Inferior parietal cortex (tissue), 1 donor: ENCODE results near the gene GRIN3B.

Experiments used
- DNase-seq: peaks from one replicate; pipeline ENCODE4 v3.0.0-alpha.2; 2016; ENCODE audit errors: extremely low spot score

Gene GRIN3B

DNA sequence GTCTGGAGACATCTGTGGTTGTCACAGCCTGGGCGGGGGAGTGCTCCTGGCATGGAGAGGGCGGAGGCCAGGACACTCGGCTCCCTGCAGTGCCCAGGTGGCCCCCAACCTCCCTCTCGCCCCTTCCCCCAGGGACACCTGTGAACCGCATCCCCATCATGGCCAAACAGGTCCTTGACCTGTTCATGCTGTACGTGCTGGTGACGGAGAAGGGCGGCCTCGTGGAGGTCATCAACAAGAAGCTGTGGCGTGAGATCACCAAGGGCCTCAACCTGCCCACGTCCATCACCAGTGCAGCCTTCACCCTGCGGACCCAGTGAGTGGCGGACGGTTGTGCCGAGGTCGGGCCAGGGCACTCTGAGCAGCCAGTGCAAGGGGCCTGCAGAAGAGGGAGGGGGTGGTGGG, 36.1 kb upstream of the GRIN3B start:
- no peak for DNase-seq

DNA sequence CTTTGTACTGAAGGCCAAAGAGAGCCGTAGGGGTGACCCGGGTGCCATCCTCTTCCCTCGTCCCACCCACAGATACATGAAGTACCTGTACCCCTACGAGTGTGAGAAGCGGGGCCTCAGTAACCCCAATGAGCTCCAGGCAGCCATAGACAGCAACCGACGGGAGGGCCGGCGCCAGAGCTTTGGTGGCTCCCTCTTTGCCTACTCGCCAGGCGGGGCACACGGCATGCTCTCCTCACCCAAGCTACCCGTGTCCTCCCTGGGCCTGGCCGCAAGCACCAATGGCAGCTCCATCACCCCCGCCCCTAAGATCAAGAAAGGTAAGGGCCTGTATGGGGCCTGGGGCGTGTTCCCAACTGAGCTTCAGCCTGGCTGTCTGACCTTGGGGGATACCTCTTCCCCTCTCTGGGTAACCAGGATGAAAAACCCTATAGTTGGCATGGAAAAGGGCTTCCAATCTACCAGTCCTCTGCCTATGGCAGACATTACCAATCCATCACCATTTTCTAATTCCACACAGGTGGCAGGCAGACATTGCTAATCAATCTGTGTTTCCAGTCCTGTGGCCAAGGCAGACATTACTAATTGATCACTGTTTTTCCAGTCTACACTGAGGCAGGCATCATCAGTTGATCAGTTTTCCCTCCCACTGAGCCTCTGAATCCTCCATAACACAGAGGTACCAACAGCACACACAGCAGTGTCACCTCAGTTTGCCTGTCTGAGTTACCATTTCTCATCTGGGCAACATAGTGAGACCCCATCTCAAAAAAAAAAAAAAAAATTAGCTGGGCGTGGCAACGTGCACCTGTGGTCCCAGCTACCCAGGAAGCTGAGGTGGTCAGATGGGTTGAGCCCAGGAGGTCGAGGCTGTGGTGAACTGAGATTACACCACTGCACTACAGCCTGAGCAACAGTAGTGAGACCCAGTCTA, 35.2 kb upstream of the GRIN3B start:
- no peak for DNase-seq

DNA sequence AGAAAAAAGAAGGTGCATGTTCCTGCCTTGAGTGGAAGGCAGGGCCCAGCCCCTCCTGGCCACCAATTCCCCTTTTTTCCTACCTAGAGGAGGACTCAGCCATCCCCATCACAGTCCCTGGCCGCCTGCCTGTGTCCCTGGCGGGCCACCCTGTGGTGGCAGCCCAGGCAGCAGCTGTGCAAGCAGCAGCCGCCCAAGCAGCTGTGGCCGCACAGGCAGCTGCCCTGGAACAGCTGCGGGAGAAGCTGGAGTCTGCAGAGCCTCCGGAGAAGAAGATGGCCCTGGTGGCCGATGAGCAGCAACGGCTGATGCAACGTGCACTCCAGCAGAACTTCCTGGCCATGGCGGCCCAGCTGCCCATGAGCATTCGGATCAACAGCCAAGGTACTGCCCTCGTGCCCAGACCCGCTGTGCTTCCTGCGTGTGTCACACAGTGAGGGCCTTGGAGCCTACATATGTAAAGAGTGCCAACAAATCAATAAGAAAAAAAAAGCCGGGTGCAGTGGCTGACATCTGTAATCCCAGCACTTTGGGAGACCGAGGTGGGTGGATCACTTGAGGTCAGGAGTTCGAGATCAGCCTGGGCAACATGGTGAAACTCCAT, 33.6 kb upstream of the GRIN3B start:
- no peak for DNase-seq

DNA sequence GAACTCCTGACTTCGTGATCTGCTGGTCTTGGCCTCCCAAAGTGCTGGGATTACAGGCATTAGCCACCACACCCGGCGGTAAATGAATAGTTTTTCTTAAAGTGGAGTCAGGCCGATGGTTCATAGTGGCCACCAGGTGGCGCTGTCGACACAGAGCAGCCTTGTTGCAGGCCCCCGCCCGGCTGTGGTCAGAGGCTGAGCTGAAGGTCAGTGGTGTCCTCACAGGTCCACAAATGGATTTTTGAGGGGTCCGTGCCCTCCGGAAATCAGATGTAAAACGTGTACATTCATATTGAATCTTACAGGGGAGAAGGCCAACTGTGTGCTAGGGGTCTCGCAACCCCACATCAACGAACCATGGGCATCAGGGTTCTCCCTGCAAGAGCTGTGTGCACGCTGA, 29.5 kb upstream of the GRIN3B start:
- DNase-seq: no peak

DNA sequence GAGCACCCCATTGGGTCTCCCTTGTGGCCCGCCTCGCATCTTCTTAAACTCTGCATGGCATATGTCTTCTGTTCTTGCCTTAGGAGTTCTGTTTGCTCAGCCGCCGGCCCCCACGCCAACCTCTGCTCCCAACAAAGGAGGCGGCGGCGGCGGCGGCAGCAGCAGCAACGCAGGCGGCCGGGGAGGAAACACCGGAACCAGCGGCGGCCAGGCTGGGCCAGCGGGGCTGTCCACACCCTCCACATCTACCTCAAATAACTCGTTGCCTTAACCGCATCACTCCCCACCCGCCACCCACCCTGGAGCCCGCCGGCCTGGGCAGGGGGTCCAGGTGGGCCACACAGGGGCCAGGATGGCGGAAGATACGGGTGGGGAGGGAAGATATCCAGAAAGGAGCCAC, 28.4 kb upstream of the GRIN3B start:
- DNase-seq: no peak

DNA sequence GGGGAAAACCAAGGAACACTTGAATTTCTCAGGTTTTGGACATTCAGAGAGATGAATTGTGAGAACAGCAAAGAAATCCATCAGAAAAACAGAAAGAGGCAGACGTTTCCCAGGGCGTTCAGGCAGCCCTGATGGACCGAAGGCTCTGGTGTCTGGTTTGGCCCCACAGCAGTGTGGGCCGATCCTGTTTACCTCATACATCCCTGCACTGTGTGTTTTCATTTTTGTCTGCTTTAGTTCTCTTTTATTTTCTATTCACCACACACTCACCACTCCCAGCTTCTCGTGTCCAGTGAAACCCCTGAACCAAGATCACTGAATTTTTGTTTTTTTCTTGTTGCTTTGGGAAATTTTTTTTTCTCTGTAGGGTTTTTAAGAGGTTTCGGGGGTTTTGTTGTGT, 27.9 kb upstream of the GRIN3B start:
- no peak for DNase-seq

DNA sequence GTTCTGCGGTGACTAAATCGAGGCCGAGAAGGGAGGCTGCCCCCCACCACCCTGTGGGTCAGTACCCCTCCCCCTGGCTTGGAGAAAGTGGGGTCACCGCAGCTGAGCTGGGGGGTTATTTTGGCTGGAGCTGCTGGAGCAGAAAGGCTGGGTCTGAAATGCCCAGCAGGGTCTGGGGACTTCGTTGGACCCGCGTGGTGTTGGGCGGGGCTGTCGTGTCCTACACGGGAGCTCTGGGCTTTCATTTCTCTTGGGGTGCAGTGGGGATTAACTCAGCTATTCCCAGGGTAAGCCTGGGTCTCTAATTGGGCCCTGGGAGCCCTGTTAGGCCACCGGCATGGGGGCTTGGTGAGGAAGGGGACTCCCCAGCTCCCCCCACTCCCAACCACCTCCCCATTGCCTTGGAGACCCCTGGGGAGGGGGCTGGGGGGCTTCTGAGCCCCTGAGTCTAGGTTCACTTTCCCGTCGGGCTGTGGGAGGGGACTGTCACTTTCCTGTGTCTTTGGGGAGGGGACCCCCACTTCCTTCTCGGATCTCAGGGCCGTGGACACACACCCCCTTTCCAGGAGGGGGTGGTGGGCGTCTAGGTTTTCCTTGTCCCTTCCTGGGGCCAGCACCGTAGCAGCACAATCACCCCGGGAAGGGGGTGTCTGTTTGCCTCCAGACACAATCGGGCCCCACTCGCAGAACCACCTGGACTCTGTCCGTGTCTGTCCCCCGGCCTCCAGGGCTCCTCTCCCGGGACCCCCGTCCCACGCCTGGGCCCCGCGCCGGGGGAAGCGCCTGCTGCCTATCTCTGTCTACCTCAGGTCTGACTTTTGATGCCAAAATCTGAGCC, 26.3 kb upstream of the GRIN3B start:
- no peak for DNase-seq

DNA sequence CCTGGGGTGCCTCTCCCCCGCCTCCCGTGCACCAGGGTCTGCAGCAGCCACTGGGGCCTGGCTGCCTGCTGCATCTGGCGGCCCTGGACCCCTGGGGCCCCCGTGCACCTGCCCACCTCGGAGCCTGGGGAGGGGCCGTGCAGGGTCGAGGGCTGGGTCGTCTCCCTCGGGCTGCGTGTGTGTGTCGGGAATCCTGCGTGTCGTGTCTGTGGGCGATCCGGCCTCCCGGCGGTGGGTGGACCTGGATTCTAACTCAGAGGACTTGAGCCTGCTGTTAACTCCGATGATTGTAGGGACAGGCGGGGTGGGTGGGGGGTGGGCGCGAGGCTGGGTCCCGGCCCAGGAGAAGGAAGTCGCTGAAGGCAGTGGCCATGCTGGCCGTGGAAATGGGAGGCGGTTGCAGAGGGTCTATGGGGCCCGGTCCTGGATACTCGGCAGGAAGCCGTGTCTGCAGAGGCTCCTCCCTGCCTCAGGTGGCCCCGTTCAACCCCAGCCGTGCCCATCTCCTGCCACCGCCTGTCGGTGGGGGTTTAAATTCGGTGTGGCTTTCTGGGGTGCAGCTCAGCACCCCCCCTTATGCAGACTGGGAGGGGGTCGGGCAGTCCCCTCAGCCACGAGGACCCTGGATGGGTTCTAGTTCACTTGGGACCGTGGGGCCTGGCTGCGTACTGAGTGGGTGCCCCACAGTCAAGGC, 25.5 kb upstream of the GRIN3B start:
- no peak for DNase-seq

DNA sequence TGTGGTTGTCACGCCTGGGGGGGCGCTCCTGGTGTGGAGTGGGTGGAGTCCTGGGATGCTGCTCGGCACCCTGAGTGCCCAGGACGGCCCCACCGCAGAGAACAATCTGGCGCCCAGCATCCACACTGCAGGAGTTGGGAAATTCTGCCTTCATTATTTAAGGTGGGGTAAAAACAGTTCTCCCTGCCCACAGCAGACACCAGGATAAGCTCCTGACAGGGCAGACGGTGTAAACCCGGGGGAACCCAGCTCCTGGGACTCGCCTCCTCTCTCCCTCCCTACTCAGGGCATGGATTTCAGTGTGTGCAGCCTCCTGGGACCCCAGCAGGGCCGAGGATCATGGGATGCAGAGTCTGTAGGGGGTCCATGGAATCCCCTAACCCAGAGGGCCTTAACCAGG, 23.7 kb upstream of the GRIN3B start:
- DNase-seq: no peak

DNA sequence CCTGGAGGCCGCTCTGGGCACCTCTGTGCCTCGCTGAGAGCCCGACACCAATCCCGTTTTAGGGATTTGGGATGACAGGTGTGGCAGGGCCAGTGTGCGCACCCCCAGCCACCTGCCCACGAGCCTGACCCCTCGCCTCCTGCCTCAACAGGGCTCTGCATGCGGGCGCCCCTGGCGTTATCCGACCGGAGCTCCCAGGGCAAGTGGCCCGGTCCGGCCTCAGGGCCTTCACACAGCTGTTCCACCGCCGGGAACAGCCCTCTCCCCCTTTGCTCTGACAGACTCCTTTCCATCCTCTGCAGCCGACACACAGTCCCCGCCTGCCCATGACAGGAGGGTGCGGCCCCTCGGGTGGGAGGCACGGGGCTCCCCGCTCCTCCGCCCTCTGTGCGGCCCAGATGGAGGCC, 23.2 kb upstream of the GRIN3B start:
- no peak for DNase-seq

DNA sequence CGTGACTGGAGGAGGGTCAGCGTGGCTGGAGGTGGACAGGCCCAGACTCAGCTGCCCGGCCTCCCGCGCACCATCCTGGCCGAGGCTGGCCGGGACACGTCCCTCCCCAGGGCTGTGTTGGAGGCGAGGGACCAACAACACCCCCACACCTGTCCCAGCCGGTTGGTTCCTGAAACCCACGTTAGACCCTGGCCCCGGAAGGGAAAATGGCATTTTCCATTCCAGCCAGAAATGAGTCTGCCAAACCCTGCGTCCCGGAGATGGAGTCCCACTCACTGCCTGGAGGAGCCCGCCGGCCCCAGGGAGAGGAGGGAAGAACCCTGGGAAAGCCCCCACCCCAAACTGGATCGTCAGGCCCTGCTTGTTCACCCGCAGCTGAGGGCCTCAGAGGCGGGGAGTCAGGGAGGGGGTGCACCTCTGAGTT, 20.9 kb upstream of the GRIN3B start:
- DNase-seq: no peak

DNA sequence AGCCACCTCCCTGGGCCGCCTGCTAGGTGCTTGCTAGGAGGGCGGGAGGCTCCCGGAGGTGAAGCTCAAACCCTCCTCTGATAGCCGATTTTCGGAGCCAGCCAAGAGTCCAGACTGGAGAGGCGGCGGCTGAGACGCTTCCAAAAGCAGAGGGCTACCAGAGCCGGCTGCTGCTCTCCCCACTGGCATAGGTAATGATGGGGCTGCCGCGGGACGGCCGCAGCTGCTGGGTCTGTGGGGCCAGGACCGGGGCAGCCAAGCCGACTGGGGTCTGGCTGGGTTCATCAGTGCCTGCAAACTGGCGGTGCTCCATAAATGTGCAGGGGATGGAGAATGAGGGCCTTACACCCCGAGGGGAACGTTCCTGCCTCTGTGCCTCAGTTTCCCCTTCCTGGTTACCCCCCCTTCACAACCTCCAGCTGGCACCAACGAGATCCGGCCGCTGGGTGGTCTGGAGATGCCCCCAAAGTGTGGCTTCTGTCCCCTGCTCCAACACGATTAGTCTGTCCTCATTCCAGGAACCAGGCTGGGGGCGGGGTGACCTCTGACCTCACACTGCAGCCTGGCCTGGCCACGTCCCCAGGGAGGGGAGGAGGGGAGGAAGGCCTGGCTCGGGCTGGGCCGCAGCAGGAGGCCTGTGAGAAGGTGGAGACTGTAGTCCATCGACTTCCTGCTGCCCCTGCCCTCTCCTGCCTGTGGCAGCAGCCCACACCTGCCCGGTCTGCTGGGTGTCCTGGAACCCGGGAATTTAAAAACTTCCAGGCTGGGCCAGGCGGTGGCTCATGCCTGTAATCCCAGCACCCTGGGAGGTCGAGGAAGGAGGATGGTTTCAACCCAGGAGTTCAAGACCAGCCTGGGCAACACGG, 19.9 kb upstream of the GRIN3B start:
- no peak for DNase-seq

DNA sequence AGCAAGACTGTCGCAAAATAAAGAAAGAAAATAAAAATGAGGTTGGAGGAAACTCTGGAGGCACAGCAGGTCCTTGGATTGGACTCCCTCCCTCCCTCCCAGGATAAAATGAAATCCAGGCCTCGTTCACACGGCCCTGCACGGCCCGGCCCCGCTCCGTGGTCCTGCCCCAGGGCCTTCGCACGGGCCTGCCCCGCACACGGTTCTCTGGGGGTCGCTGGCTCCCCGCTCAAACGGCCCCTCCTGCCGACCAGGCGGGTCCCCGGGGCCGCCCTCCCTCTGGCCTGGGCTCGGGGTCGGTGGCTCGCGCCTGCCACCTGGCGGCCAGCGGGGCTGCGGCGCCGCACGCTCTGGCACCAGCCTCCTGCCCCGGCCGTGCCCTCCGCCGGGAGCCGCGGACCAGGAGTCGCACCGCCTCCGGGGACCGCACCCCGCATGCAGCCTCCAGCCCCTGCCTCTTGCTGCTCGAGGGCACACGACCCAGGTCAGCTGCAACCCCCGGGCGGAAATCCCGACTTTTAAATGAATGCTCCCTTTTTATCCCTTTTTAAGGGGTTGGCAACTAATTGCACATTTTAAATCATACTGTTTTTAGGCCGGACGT, 17.6 kb upstream of the GRIN3B start:
- DNase-seq: peak; percentile 66

DNA sequence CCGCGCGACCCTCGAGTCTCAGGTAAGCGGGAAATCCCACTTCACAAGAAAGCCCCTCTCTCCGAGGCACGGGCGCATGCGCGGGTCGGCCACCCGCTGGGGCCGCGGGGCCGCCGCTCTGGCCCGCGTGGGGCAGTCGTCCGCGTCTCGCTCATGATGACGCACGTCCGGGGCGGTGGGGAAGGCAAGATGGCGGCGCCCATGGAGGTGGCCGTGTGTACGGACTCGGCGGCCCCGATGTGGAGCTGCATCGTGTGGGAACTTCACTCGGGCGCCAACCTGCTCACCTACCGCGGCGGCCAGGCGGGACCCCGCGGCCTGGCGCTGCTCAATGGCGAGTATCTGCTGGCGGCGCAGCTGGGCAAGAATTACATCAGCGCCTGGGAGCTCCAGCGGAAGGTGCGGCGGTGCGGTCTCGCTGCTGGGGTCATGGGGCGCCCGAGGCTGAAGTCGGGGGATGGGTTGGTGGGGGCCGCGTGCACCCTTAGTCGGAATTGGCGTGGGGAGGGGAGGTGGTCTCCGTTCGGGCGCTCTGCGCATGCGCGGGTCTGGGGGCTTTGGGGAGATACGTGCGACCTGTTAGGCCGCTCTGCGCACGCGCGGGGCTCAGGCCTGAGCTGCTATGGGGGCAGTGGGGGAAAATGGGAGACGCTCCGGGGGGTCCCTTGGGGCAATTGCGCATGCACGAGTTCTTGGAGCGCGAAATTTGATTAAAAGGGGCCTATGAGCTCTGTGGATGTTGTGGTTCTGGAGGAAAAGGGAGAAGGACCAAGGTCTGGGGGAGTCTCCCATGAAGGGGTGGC, 15.9 kb upstream of the GRIN3B start, which contains the start of gene WDR18:
Gene WDR18 (plus strand): TSS at position 181 of the 803 bp plus-strand sequence. CDS start 9 bp downstream, at position 190.
- DNase-seq: peak; percentile 95

DNA sequence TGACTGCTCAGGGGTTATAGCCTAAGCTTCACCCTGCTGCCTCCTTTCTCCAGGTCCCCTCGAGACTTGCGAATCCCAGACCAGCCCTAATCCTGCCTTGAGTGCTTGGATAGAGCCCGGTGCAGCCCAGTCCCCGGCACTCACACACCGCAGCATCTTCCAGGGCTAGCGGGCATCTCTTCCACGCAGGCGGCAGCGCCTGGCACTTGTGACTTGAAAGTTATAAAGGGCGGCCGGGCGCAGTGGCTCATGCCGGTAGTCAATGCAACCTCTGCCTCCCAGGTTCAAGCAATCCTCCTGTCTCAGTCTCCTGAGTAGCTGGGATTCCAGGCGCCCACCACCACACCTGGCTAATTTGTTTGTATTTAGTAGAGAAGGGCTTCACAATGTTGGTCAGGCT, 14.1 kb upstream of the GRIN3B start:
- DNase-seq: no peak

DNA sequence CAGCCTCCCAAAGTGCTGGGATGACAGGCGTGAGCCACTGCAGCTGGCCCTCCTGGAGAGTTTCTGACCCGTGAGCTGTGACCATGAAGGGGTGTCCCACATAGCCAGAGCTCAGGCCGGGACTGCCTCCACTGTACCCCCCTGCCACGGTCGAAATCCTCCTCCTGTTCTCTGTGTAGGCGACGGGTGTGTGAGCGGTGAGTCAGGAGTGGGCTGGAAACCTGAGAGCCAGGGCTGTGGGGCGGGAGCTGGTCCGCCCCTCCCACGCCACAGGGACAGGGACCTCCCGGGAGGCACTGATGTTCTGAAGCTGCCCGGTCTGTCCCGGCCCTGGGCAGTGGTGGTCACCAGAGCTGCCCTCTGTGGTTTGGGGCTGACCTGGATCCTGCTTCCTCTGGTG, 12.1 kb upstream of the GRIN3B start:
- DNase-seq: no peak

DNA sequence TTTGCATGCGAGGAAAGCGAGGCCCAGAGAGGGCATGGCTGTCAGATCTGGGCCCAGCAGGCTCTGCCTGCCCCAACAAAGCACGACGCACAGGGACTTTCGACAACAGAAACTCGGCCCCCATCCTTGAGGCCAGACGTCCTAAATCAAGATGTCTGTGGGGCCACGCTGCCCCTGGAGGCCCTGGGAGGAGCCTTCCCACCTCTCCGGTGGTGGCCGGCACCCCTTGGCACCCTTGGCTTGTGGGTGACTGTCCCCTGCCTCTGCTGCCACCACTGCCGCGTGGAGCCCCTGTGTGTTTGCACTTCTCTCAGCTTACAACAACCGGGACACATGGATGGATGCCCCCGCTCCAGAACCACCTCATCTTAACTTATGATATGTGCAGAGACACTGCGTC, 11.7 kb upstream of the GRIN3B start:
- no peak for DNase-seq

DNA sequence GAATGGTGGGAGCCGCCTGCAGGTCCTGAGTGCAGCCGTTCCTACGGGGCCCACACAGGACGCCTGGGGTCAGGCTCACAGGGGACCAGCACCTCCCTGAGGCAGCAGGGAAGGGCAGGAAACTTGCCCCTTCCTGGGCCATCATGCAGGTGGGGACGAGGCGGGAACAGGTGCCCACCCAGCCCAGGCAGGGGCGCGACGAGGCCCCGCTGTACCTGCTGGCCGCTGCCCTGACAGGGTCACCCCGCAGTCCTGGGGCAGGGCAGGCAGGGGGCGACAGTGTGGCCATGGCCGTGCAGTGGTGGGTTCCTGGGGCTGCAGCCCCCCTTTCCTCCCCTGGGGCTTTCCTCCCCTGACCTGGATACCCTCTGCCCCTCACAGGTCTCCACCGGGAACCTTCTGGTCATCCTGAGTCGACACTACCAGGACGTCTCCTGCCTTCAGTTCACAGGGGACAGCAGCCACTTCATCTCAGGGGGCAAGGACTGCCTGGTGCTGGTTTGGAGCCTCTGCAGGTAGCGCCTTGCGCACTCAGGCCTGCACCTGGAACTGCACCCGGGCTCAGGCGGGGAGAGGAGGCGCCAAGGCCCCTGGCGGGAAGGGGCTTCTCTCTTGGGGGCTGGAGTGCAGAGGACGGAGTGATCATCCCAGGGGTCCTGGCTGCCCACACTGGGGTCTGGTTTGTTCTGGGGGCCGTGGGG, 10.7 kb upstream of the GRIN3B start:
- no peak for DNase-seq

DNA sequence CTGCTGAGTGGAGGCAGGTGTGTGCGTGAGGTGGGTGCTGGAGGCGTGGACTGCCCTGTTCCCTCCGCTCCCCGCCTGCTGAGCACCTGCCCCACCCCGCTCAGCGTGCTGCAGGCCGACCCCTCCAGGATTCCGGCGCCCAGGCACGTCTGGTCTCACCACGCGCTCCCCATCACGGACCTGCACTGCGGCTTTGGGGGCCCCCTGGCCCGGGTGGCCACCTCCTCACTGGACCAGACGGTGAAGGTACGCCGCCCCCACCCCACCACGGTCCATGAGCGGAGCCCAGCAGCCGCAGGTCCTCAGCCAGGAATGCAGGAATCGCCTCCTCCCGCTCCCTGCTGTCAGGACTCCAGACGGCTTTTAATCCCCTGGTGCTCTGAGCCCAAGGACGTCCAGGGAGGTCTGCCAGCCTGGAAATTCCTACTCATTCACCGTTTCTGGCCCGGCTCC, 10.1 kb upstream of the GRIN3B start:
- no peak for DNase-seq
